Cardiac muscle cell (in vitro differentiated cells and primary cell): ENCODE measurements around the gene KRI1. TPM values are rescaled to one million over a fixed set of nuclear protein-coding genes. Genes with fewer than 3 reads are reported as not detected.

Experiments
- DNase-seq, 2 donors: peaks; one replicate each; pipeline versions ENCODE4 v3.0.0 to v3.0.0-alpha.2; 2010 to 2017; ENCODE audit warnings: low read depth in 1 of 2, low spot score in 1 of 2
- H3K27ac ChIP-seq: fragments of 200-600 bp; sonication (generic); 2 replicates; pipeline ENCODE4 v1.5.1; 2016
- H3K27me3 ChIP-seq: fragments of 200-600 bp; sonication (generic); 2 replicates; pipeline ENCODE4 v1.6.0; 2016; ENCODE audit warnings: control low read depth
- H3K36me3 ChIP-seq: fragments of 200-600 bp; sonication (generic); 2 replicates; pipeline ENCODE4 v1.5.1; 2016; ENCODE audit warnings: control low read depth
- H3K4me1 ChIP-seq: fragments of 200-600 bp; sonication (generic); 2 replicates; pipeline ENCODE4 v1.8.1; 2017; ENCODE audit warnings: low read depth, mild to moderate bottlenecking, mixed run types
- H3K4me3 ChIP-seq: fragments of 200-600 bp; sonication (generic); 2 replicates; pipeline ENCODE4 v1.5.1; 2016; ENCODE audit warnings: mild to moderate bottlenecking
- H3K9me3 ChIP-seq: fragments of 200-600 bp; sonication (generic); 2 replicates; pipeline ENCODE4 v1.5.1; 2017; ENCODE audit warnings: low read depth, mild to moderate bottlenecking, control low read depth
- polyA plus RNA-seq: library from polyadenylated mRNA; unstranded; fragments of >200 nt; fragmentation: Nextera tagmentation; extraction: Ambion mirVana; gene quantifications from 2 replicates; pipeline ENCODE4 v1.2.1, GENCODE V29; 2016
- total RNA-seq: library from RNA; depleted of rRNA; stranded (reverse); fragments of >200 nt; gene quantifications from 2 replicates; pipeline ENCODE4 v1.2.3, GENCODE V29; 2016
- TF ChIP-seq, protein P1 (sequence below): IDR thresholded peaks from 2 replicates; pipeline ENCODE4 v1.5.1; 2012; ENCODE audit warnings: low read depth, mild to moderate bottlenecking, low read length

Gene KRI1
- total and polyA plus RNA-seq, 2 experiments from 2014 or later, result 26.1 to 28.3 TPM

DNA sequence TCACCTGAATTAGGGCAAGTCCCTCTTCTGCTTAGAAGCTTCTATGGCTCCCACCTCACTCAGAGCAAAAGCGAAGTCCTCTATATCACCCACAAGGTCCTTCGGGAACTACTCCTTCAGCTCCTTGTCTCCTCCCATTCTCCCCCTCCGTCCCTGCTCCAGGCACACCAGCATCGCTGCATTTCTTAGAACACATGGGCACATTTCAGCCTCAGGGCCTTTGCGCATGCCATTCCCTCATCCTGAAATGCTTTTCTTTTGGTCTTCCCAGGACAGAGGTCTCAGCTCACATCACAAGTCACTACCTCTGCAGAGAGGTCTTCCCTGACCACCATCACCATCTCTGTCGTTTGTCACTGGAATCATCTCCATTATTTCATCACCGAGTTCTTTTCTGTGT, 52.6 kb downstream of the KRI1 start:
- TF ChIP-seq, protein P1, sequence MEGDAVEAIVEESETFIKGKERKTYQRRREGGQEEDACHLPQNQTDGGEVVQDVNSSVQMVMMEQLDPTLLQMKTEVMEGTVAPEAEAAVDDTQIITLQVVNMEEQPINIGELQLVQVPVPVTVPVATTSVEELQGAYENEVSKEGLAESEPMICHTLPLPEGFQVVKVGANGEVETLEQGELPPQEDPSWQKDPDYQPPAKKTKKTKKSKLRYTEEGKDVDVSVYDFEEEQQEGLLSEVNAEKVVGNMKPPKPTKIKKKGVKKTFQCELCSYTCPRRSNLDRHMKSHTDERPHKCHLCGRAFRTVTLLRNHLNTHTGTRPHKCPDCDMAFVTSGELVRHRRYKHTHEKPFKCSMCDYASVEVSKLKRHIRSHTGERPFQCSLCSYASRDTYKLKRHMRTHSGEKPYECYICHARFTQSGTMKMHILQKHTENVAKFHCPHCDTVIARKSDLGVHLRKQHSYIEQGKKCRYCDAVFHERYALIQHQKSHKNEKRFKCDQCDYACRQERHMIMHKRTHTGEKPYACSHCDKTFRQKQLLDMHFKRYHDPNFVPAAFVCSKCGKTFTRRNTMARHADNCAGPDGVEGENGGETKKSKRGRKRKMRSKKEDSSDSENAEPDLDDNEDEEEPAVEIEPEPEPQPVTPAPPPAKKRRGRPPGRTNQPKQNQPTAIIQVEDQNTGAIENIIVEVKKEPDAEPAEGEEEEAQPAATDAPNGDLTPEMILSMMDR, result no peak
- peaks cover 62% of the 10 kb centered on the region for H3K27me3 ChIP-seq
- H3K4me1 ChIP-seq, result peaks cover 7% of the 10 kb centered on the region
- no peaks in the 10 kb centered on the region for H3K36me3 ChIP-seq
- no peak overlapping the region for H3K27ac ChIP-seq
- no peaks in the 10 kb centered on the region for H3K9me3 ChIP-seq
- DNase-seq, result no peak
- no peak overlapping the region for H3K4me3 ChIP-seq

DNA sequence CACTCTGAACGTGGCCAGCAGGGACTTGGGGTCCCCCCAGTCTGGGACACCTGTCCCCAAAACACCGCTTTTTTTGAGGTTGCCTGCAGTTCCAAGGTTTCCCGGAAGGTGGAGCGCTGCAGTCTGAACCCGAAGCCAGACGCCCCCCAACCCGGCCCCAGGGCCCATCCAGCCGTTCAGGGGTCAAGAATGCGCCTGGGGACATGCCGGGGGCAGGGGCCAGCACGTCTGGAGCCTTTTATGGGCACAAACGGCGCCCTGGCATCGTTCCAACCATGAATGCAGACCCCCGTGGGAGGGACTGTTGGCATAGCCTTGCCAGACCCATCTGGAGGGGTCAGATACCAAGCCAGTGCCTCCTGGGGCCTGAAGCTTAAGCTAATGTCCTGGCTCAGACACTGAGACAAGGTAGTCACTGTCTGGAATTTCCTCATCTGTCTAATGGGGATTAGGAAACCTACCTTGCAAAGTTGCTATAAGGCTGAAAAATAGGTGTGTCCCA, 55.5 kb downstream of the KRI1 start:
- DNase-seq, result peak in 1 of 2 donors; percentile 69
- Histone ChIP-seq H3K27me3 (peaks cover 35% of the 10 kb centered on the region), H3K36me3 (no peaks in the 10 kb centered on the region)

DNA sequence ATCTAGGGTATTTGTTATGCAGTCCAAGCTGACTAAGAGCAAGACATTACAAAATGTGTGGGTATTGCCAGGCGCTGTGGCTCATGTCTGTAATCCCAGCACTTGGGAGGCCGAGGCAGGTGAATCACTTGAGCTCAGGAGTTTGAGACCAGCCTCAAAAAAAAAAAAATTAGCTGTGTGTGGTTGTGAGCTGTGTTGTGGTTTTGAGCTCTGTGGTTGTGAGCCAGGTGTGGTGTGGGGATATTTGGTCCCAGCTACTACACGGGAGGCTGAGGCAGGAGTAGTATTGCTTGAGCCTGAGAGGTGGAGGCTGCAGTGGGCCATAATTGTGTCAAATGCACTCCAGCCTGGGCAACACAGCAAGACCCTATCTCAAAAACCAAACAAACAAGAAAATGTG, 57.1 kb downstream of the KRI1 start:
- TF ChIP-seq, protein P1, result no peak
- no peak overlapping the region for H3K4me3 ChIP-seq
- peaks cover 7% of the 10 kb centered on the region for H3K4me1 ChIP-seq
- H3K27me3 ChIP-seq, result peaks cover 19% of the 10 kb centered on the region
- H3K36me3 ChIP-seq, result no peaks in the 10 kb centered on the region
- no peak overlapping the region for H3K27ac ChIP-seq
- no peaks in the 10 kb centered on the region for H3K9me3 ChIP-seq
- no peak for DNase-seq

More for the DNA sequence above, 55.5 kb downstream of the KRI1 start:
- TF ChIP-seq, protein P1, result peak; percentile 73
- no peak overlapping the region for H3K4me3 ChIP-seq
- H3K27ac ChIP-seq, result no peak overlapping the region
- no peaks in the 10 kb centered on the region for H3K9me3 ChIP-seq
- H3K4me1 ChIP-seq, result peaks cover 7% of the 10 kb centered on the region

DNA sequence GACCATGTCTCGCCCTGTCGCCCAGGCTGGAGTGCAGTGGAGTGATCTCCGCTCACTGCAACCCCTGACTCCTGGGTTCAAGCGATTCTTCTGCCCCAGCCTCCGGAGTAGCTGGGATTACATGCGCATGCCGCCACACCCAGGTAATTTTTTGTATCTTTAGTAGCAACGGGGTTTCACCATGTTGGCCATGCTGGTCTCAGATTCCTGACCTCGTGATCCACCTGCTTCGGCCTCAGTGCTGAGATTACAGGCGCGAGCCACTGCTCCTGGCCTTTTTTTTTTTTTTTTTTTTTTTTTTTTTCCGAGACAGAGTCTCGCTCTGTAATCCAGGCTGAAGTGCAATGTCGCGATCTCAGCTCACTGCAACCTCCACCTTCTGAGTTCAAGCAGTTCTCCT, 57.8 kb downstream of the KRI1 start:
- H3K9me3 ChIP-seq, result no peaks in the 10 kb centered on the region
- H3K36me3 ChIP-seq, result no peaks in the 10 kb centered on the region
- no peak for DNase-seq
- TF ChIP-seq, protein P1, result no peak
- no peak overlapping the region for H3K4me3 ChIP-seq
- H3K4me1 ChIP-seq, result peaks cover 7% of the 10 kb centered on the region
- H3K27me3 ChIP-seq, result peaks cover 12% of the 10 kb centered on the region
- H3K27ac ChIP-seq, result no peak overlapping the region

DNA sequence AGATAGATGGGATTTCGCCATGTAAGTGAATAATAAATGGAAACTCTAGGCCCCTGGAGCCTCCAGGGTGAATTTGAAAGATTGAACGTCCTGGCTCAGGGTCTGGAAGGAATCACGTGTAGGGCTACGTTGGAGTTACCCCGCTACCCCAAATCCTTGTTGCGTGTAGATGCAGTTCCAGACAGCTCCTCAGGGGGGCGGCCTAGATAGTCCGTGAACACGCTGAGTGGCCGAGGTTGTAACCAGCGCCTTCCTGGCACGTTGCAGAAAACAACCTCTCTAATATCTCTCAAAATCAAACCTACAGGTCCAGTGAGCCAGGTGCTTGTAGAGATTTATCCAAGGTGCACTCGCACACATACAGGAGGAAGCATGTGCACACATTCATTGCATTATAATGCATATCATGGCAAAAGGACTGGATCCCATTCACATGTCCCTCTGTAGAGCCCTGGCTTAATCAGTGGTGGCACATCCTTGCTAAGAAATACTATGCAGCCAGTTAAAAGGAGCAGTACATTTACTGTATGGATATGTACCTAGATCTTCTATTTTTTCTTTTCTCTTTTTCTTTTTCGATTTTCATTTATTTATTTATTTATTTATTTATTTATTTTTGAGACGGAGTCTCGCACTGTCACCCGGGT, 60.1 kb downstream of the KRI1 start:
- no peaks in the 10 kb centered on the region for H3K27me3 ChIP-seq
- DNase-seq, result peak; percentile 75 to 76
- H3K9me3 ChIP-seq, result no peaks in the 10 kb centered on the region
- H3K4me3 ChIP-seq, result no peak overlapping the region
- no peak overlapping the region for H3K27ac ChIP-seq
- H3K36me3 ChIP-seq, result no peaks in the 10 kb centered on the region
- H3K4me1 ChIP-seq, result peaks cover 7% of the 10 kb centered on the region
- TF ChIP-seq, protein P1, result peak; percentile 89

Other genes with a start within 250 kb of the KRI1 start
- gene FDX2, start 250.0 kb downstream of the KRI1 start, total RNA-seq, result 28.9 and 42.9 TPM in 2 replicates
- 40.9 and 70.9 TPM in 2 replicates for gene FDX2, start 250.0 kb downstream of the KRI1 start, polyA plus RNA-seq
- gene RAVER1, start 232.5 kb downstream of the KRI1 start, total RNA-seq, result 46.9 and 56.2 TPM in 2 replicates
- gene RAVER1, start 232.5 kb downstream of the KRI1 start, polyA plus RNA-seq, result 68.2 and 71.2 TPM in 2 replicates
- 2.9 and 9.0 TPM in 2 replicates for gene ICAM3, start 226.4 kb downstream of the KRI1 start, total RNA-seq
- gene ICAM3, start 226.4 kb downstream of the KRI1 start, polyA plus RNA-seq, result 8.6 and 12.7 TPM in 2 replicates
- 126 and 135 TPM in 2 replicates for gene TYK2, start 185.4 kb downstream of the KRI1 start, total RNA-seq
- 142 and 148 TPM in 2 replicates for gene TYK2, start 185.4 kb downstream of the KRI1 start, polyA plus RNA-seq
- gene CDC37, start 162.5 kb downstream of the KRI1 start, total RNA-seq, result 240 and 298 TPM in 2 replicates
- 229 and 233 TPM in 2 replicates for gene CDC37, start 162.5 kb downstream of the KRI1 start, polyA plus RNA-seq
- 1.0 and 2.5 TPM in 2 replicates for gene PDE4A, start 145.5 kb downstream of the KRI1 start, total RNA-seq
- gene PDE4A, start 145.5 kb downstream of the KRI1 start, polyA plus RNA-seq, result 2.4 and 3.4 TPM in 2 replicates
- 70.5 and 73.6 TPM in 2 replicates for gene KEAP1, start 62.7 kb downstream of the KRI1 start, total RNA-seq
- gene KEAP1, start 62.7 kb downstream of the KRI1 start, polyA plus RNA-seq, result 85.5 and 92.5 TPM in 2 replicates
- gene S1PR5, start 48.6 kb downstream of the KRI1 start, total RNA-seq, result 0.60 and 0.63 TPM in 2 replicates
- 0.75 TPM in 1 of 2 replicates, not detected in the other for gene S1PR5, start 48.6 kb downstream of the KRI1 start, polyA plus RNA-seq
- gene ATG4D, start 22.1 kb downstream of the KRI1 start, total RNA-seq, result 67.0 and 67.3 TPM in 2 replicates
- 69.0 and 74.0 TPM in 2 replicates for gene ATG4D, start 22.1 kb downstream of the KRI1 start, polyA plus RNA-seq
- 11.1 and 15.3 TPM in 2 replicates for gene CDKN2D, start 3.0 kb upstream of the KRI1 start, total RNA-seq
- gene CDKN2D, start 3.0 kb upstream of the KRI1 start, polyA plus RNA-seq, result 17.6 and 33.4 TPM in 2 replicates
- gene AP1M2, start 21.3 kb upstream of the KRI1 start, total RNA-seq, result 0.12 TPM in 1 of 2 replicates, not detected in the other
- gene AP1M2, start 21.3 kb upstream of the KRI1 start, polyA plus RNA-seq, result 0.28 TPM in 1 of 2 replicates, not detected in the other
- 78.8 and 109 TPM in 2 replicates for gene SLC44A2, start 59.5 kb upstream of the KRI1 start, total RNA-seq
- gene SLC44A2, start 59.5 kb upstream of the KRI1 start, polyA plus RNA-seq, result 108 and 162 TPM in 2 replicates
- 180 and 224 TPM in 2 replicates for gene ILF3, start 88.3 kb upstream of the KRI1 start, total RNA-seq
- gene ILF3, start 88.3 kb upstream of the KRI1 start, polyA plus RNA-seq, result 181 and 191 TPM in 2 replicates
- gene QTRT1, start 135.4 kb upstream of the KRI1 start, total RNA-seq, result 30.6 and 35.0 TPM in 2 replicates
- gene QTRT1, start 135.4 kb upstream of the KRI1 start, polyA plus RNA-seq, result 70.8 and 84.1 TPM in 2 replicates
- gene DNM2, start 152.1 kb upstream of the KRI1 start, total RNA-seq, result 122 and 124 TPM in 2 replicates
- 132 and 146 TPM in 2 replicates for gene DNM2, start 152.1 kb upstream of the KRI1 start, polyA plus RNA-seq